Endothelial cell of umbilical vein (primary cell): ENCODE measurements around the gene MYH10. TPM values are rescaled to one million over a fixed set of nuclear protein-coding genes. Genes with fewer than 3 reads are reported as not detected.

Experiments
- BruUV-seq: library from RNA; stranded (reverse); fragments of 400-500 nt; replicated peaks from 2 replicates; lab custom pipeline; 2021; lab: Mats Ljungman, UMichigan
- CTCF ChIA-PET: fragments of 300-600, 350-600 bp; sonication (Branson Sonifier 250); formaldehyde crosslinking; loops from one replicate; lab custom pipeline; 2021; ENCODE audit warnings: antibody characterized with exemption, inconsistent platforms; lab: Charles Lee
- POLR2A ChIA-PET: fragments of 300-600, 350-600 bp; sonication (Branson Sonifier 250); formaldehyde crosslinking; loops from one replicate; lab custom pipeline; 2021; ENCODE audit warnings: antibody characterized with exemption, inconsistent platforms; lab: Charles Lee
- DNase-seq: peaks from one replicate; pipeline ENCODE4 v3.0.0-alpha.2; 2011; ENCODE audit warnings: low read depth, low spot score
- FAIRE-seq: peaks from 2 replicates; lab custom pipeline; 2011; peaks lifted over from hg19 to GRCh38; lab: Jason Lieb, UNC
- H2AFZ ChIP-seq: 2 replicates; pipeline ENCODE4 v1.6.0; 2012; ENCODE audit warnings: low read depth, low read length, control low read depth, inconsistent platforms
- H3K27ac ChIP-seq: 2 replicates; pipeline ENCODE4 v1.5.1; 2011; ENCODE audit warnings: low read depth, mild to moderate bottlenecking, control low read depth, low read length, moderate library complexity; ENCODE audit not compliant: insufficient read depth
- H3K27me3 ChIP-seq, 2 experiments: 2 replicates each; pipeline versions ENCODE4 v1.6.0 to v1.6.1; 2011; ENCODE audit warnings: low read length in 2 of 2, mixed read lengths in 1 of 2; ENCODE audit not compliant: control insufficient read depth in 2 of 2, insufficient read depth in 2 of 2
- H3K36me3 ChIP-seq, 2 experiments: 2 replicates in 1 of 2; 3 replicates in 1 of 2; pipeline ENCODE4 v1.5.1; 2011; ENCODE audit warnings: low read length in 2 of 2, mild to moderate bottlenecking in 1 of 2, moderate library complexity in 1 of 2; ENCODE audit not compliant: control insufficient read depth in 2 of 2, insufficient read depth in 2 of 2; ENCODE audit errors: extremely low read depth in 1 of 2
- H3K4me1 ChIP-seq: 3 replicates; pipeline ENCODE4 v1.5.1; 2011; ENCODE audit warnings: mild to moderate bottlenecking, low read length; ENCODE audit not compliant: control insufficient read depth, insufficient read depth; ENCODE audit errors: extremely low read depth
- H3K4me2 ChIP-seq: 2 replicates; pipeline ENCODE4 v1.6.1; 2011; ENCODE audit warnings: low read length, control low read depth, mixed read lengths; ENCODE audit not compliant: insufficient read depth
- H3K4me3 ChIP-seq, 3 experiments: fragments of 200-600 bp in 1 of 3; sonication (generic), shearing (Covaris generic) in 1 of 3; replicated peaks in 1 of 3; 2 replicates each; pipeline ENCODE4 v1.5.1; 2011 to 2016; ENCODE audit warnings: control low read depth in 3 of 3, low read length in 3 of 3, mild to moderate bottlenecking in 2 of 3, inconsistent platforms in 1 of 3, low read depth in 1 of 3, moderate library complexity in 1 of 3; ENCODE audit not compliant: insufficient read depth in 1 of 3
- H3K79me2 ChIP-seq: 2 replicates; pipeline ENCODE4 v1.6.0; 2012; ENCODE audit warnings: low read length, inconsistent platforms; ENCODE audit not compliant: control insufficient read depth, insufficient read depth
- H3K9ac ChIP-seq: replicated peaks from 2 replicates; pipeline ENCODE3; 2011; ENCODE audit warnings: low read length, control low read depth; ENCODE audit not compliant: insufficient read depth; ENCODE audit errors: extremely low read depth
- H3K9me1 ChIP-seq: replicated peaks from 3 replicates; pipeline ENCODE4 v1.6.0; 2011; ENCODE audit warnings: mild to moderate bottlenecking, low read length; ENCODE audit not compliant: control insufficient read depth, insufficient read depth; ENCODE audit errors: extremely low read depth
- H3K9me3 ChIP-seq: replicated peaks from 2 replicates; pipeline ENCODE4 v1.5.1; 2012; ENCODE audit warnings: low read length, inconsistent platforms; ENCODE audit not compliant: control insufficient read depth, insufficient read depth
- H4K20me1 ChIP-seq: replicated peaks from 2 replicates; pipeline ENCODE3; 2011; ENCODE audit warnings: mild to moderate bottlenecking, low read length; ENCODE audit not compliant: control insufficient read depth, insufficient read depth; ENCODE audit errors: extremely low read depth
- EZH2 ChIP-seq: IDR thresholded peaks from 2 replicates; pipeline ENCODE4 v1.6.1; 2012; ENCODE audit warnings: borderline replicate concordance, low read depth, mild to moderate bottlenecking, moderate library complexity, low read length, inconsistent platforms; ENCODE audit not compliant: severe bottlenecking
- FOS ChIP-seq: IDR thresholded peaks from 2 replicates; pipeline ENCODE4 v1.6.1; 2011; ENCODE audit warnings: mild to moderate bottlenecking, low read length, moderate library complexity, borderline replicate concordance; ENCODE audit not compliant: insufficient read depth
- GATA2 ChIP-seq: IDR thresholded peaks from 2 replicates; pipeline ENCODE4 v1.7.0; 2011; ENCODE audit warnings: low read depth, mild to moderate bottlenecking, moderate library complexity, mixed read lengths, low read length; ENCODE audit not compliant: insufficient read length, insufficient read depth
- JUN ChIP-seq: IDR thresholded peaks from 2 replicates; pipeline ENCODE4 v1.6.1; 2011; ENCODE audit warnings: borderline replicate concordance, low read depth; ENCODE audit not compliant: insufficient read length, insufficient read depth
- MYC ChIP-seq: IDR thresholded peaks from one replicate; pipeline ENCODE4 v1.6.1; 2011; ENCODE audit warnings: mild to moderate bottlenecking, low read depth, low read length
- POLR2A ChIP-seq: IDR thresholded peaks from 2 replicates; pipeline ENCODE4 v1.6.1; 2012; ENCODE audit warnings: low read depth, mild to moderate bottlenecking, control low read depth, low read length
- POLR2AphosphoS5 ChIP-seq: IDR thresholded peaks from 2 replicates; pipeline ENCODE4 v1.6.1; 2012; ENCODE audit warnings: low read depth, mild to moderate bottlenecking, control low read depth, low read length, moderate library complexity; ENCODE audit not compliant: insufficient read depth
- dilution Hi-C: fragments of 300-500 bp; cut with MboI; formaldehyde crosslinking; loops from one replicate; pipeline ENCODE4 v1.15.0; 2019; ENCODE audit warnings: low sequenced_read_pairs; ENCODE audit not compliant: extremely low pct_ligation_motif_present
- intact Hi-C: fragments of 100-400 bp; cut with micrococcal nuclease; formaldehyde crosslinking; loops from one replicate; pipeline ENCODE4 v1.10.0; 2022
- polyA plus RNA-seq, 4 experiments: library from polyadenylated mRNA; depleted of rRNA in 3 of 4; stranded (reverse) in 3 of 4; unstranded in 1 of 4; fragments of >200 nt; gene quantifications; 2 replicates each; pipeline versions ENCODE4 v1.2.1 to v1.2.3, GENCODE V29; 2011 to 2012; ENCODE audit warnings: missing spikeins in 1 of 4
- total RNA-seq: library from RNA; stranded (reverse); gene quantifications from 2 replicates; pipeline ENCODE4 v1.2.3, GENCODE V29; 2021
- TF ChIP-seq, protein P1 (sequence below): IDR thresholded peaks from 2 replicates; pipeline ENCODE4 v1.6.1; 2011; ENCODE audit not compliant: insufficient read depth, insufficient read length
- TF ChIP-seq, protein P2 (sequence below), 2 donors: IDR thresholded peaks; 1 replicate in 1 of 2; 2 replicates in 1 of 2; pipeline ENCODE4 v1.5.1; 2011; ENCODE audit warnings: low read length in 2 of 2, mild to moderate bottlenecking in 2 of 2, moderate library complexity in 2 of 2, control low read depth in 1 of 2, inconsistent platforms in 1 of 2, low read depth in 1 of 2; ENCODE audit not compliant: insufficient read depth in 1 of 2; ENCODE audit errors: extremely low read depth in 1 of 2

MYH10 gene
- total and polyA plus RNA-seq, 2 donors (not counting 3 experiments of a cell fraction or from before 2014, with no cell fraction given): 73.4 to 232 TPM

DNA sequence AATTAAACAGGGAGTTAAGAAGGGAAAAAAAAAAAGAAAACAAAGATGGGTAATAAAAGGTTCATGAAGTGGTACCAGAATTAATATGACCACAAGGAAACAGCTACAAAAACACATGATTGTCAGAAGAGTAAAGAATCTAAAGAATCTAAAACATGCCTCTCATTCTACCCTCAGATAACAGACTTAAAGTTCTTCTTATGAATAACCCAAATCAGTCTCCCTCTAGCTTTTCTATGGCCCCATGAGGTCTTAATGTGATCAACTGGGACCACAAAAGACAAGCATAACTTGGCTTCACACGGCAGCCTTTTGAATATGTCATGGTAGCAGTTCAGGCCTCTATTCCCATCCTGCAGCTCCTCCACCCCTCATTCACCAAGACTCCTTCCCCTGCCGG is 6.9 kb downstream of the MYH10 start:
- Histone ChIP-seq H3K27ac (no peak overlapping the region), H3K4me2 (no peak overlapping the region), H3K4me3 (no peak overlapping the region), H3K27me3 (no peaks in the 10 kb centered on the region), H3K36me3 (peaks cover 2 to 10% of the 10 kb centered on the region in 2 experiments), H3K4me1 (peaks cover 3% of the 10 kb centered on the region), H3K79me2 (peaks cover 41% of the 10 kb centered on the region), H4K20me1 (peaks cover 16% of the 10 kb centered on the region), H3K9me3 (no peaks in the 10 kb centered on the region), H3K9me1 (no peaks in the 10 kb centered on the region), H2AFZ (no peak overlapping the region), H3K9ac (no peak overlapping the region)
- intact Hi-C loops: no loop called here
- no TSS peak for BruUV-seq
- TF ChIP-seq JUN (no peak), EZH2 (no peak), FOS (no peak), POLR2A (no peak), MYC (no peak), GATA2 (no peak), POLR2AphosphoS5 (no peak)
- TF ChIP-seq, protein P1, sequence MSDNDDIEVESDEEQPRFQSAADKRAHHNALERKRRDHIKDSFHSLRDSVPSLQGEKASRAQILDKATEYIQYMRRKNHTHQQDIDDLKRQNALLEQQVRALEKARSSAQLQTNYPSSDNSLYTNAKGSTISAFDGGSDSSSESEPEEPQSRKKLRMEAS: no peak
- TF ChIP-seq, protein P2, sequence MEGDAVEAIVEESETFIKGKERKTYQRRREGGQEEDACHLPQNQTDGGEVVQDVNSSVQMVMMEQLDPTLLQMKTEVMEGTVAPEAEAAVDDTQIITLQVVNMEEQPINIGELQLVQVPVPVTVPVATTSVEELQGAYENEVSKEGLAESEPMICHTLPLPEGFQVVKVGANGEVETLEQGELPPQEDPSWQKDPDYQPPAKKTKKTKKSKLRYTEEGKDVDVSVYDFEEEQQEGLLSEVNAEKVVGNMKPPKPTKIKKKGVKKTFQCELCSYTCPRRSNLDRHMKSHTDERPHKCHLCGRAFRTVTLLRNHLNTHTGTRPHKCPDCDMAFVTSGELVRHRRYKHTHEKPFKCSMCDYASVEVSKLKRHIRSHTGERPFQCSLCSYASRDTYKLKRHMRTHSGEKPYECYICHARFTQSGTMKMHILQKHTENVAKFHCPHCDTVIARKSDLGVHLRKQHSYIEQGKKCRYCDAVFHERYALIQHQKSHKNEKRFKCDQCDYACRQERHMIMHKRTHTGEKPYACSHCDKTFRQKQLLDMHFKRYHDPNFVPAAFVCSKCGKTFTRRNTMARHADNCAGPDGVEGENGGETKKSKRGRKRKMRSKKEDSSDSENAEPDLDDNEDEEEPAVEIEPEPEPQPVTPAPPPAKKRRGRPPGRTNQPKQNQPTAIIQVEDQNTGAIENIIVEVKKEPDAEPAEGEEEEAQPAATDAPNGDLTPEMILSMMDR (IDR thresholded peaks at IDR 0.05; ENCODE audit: extremely low read depth in 1 of 2, insufficient read depth in 1 of 2, low read depth in 1 of 2, low read length in 2 of 2): no peak
- ChIA-PET CTCF (interaction anchor here (1.3 kb wide), 1 partner anchor 34 kb away, joined by 3 read pairs; no protein-coding TSS in a partner anchor), POLR2A (no interaction called here)
- DNase-seq: no peak
- FAIRE-seq: no peak
- dilution Hi-C loops: no loop called here
